Measurements from ENCODE around the gene MAGEF1.

Gene MAGEF1

DNA sequence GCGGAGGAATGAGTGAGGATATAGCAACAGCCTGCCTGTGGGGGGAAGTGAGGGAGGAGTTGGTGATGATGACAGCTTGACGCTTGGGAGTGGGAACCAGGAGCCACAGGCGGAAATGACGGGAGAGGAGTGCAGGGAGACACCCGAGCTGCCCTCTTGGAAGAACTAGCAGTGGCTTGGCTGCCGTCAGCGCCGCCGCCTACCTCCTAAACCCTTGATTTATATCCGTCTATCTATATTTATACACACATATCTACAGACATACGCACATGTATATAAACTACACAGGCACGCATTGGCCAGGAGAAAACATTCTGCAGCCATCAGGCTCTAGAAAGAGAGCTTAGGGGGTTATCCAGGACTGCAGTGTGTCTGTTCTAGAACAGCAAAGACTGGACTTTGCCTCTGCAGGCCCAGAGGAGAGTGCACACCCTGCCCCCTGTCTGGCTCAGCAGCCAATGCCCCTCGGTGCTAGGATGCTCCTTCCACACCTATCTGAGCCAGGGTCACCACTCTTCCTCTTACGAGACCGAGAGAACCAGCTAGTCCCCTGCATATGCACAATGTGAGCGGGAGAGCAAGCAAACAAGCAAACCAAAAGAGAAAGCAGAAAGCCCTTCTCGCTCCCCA lies 45.3 kb upstream of the MAGEF1 start:
- no peak for DNase-seq (ENCODE audit: extremely low spot score)
- POLR2A ChIA-PET = no interaction called here
- TF ChIP-seq, protein P1, sequence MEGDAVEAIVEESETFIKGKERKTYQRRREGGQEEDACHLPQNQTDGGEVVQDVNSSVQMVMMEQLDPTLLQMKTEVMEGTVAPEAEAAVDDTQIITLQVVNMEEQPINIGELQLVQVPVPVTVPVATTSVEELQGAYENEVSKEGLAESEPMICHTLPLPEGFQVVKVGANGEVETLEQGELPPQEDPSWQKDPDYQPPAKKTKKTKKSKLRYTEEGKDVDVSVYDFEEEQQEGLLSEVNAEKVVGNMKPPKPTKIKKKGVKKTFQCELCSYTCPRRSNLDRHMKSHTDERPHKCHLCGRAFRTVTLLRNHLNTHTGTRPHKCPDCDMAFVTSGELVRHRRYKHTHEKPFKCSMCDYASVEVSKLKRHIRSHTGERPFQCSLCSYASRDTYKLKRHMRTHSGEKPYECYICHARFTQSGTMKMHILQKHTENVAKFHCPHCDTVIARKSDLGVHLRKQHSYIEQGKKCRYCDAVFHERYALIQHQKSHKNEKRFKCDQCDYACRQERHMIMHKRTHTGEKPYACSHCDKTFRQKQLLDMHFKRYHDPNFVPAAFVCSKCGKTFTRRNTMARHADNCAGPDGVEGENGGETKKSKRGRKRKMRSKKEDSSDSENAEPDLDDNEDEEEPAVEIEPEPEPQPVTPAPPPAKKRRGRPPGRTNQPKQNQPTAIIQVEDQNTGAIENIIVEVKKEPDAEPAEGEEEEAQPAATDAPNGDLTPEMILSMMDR (IDR thresholded peaks at IDR 0.05; ENCODE audit: control extremely low read depth, extremely low read depth, low read depth, missing control alignments) = no peak
- CTCF ChIA-PET = interaction anchor here (1.5 to 3.2 kb wide), 2 partner anchors 8 to 20 kb away, joined by 4 to 12 read pairs; no protein-coding TSS in a partner anchor

DNA sequence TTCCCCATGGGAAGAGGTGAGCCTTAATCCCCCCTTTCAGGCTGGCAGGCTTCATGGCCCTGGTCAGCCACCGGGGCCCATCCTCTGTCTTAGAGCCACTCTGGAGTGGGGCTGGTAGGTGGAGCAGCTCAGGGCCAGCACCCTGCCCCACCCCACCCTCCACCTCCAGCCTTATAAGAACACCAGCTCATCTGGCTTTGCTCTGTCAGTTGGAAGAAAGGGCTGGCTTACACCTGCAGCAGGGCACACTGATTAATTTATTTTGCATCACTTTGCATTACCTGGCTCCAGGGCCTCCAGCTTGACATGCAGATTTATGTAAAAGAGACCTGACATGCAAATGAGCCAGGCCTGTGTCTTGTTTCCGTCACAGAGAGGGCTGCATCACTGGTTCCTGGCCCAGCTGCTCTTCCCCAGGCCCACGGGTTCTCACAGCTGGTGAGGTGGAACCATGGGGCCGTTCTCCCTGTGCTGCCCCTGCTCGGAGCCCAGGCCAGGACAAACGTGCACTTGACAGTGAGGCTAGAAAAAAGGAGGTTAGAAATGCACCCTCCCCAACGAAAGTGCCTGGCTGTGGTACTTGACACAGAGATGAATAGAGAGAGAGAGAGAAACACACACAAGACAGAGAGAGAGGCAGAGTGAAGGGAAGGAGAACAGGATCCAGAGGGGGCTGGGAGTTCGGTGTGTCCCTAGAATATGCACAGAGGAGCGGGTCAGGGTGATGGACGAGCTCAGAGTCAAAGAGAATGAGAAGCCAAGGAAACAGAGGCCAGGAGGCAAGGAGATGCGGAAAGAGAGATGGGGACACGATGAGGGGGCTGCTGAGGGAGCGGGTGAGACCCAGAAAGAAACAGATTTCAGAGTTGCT lies 44.5 kb upstream of the MAGEF1 start:
- CTCF ChIA-PET = interaction anchor here (1.6 to 3.2 kb wide), 4 partner anchors 13 to 243 kb away, joined by 3 to 12 read pairs (median 5); no protein-coding TSS in a partner anchor
- no peak for DNase-seq (ENCODE audit: extremely low spot score)
- TF ChIP-seq, protein P1 (IDR thresholded peaks at IDR 0.05; ENCODE audit: control extremely low read depth, extremely low read depth, low read depth, missing control alignments) = no peak
- POLR2A ChIA-PET = no interaction called here

DNA sequence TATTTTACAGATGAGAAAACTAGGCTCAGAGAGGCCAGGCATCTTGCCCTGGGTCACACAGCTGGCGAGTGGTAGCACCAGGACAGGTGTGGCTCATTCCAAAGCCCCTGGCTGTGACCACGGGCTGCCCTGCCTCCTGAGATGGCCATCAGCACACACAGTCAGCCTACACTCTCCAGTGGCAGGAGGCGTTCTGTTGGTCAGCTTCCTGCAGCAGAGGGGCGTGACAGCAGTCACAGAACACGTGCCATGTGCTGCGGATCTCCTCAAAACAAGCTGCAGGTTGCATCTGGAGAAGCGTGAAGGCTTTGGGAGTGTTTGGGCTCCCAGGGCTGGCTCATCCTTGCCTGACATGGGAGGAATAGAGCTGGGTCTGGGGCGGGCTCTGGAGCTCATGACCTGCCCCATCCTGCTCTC lies 43.5 kb upstream of the MAGEF1 start:
- no peak for DNase-seq (ENCODE audit: extremely low spot score)
- ChIA-PET POLR2A (no interaction called here), CTCF (interaction anchor here (0.8 to 3.2 kb wide), 6 partner anchors 10 to 242 kb away, joined by 3 to 12 read pairs (median 3); no protein-coding TSS in a partner anchor)
- TF ChIP-seq, protein P1 (IDR thresholded peaks at IDR 0.05; ENCODE audit: control extremely low read depth, extremely low read depth, low read depth, missing control alignments) = no peak

DNA sequence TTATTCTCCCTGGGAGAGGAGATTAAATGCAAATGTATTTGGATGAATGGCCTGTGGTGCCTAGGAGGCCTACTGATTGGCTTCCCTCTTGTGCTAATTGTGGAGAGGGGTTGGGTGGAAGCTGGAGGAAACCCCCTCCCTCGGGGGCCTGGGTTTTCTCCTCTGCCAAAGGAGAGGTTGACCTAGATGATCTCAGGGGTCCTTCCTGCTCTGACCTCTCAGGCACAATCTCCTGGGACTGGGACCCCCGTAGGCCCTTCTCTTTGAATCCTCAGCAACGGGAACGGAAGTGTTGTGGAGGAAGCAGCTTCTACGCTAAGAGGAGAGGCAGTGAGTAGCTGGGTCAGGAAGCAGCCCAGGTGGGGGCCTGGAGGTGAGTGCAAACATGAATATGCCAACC lies 40.5 kb upstream of the MAGEF1 start:
- CTCF ChIA-PET = interaction anchor here (0.9 to 1.7 kb wide), 2 partner anchors 9 to 26 kb away, joined by 3 to 5 read pairs; no protein-coding TSS in a partner anchor
- POLR2A ChIA-PET = no interaction called here
- DNase-seq (ENCODE audit: extremely low spot score) = no peak
- TF ChIP-seq, protein P1 (IDR thresholded peaks at IDR 0.05; ENCODE audit: control extremely low read depth, extremely low read depth, low read depth, missing control alignments) = no peak

DNA sequence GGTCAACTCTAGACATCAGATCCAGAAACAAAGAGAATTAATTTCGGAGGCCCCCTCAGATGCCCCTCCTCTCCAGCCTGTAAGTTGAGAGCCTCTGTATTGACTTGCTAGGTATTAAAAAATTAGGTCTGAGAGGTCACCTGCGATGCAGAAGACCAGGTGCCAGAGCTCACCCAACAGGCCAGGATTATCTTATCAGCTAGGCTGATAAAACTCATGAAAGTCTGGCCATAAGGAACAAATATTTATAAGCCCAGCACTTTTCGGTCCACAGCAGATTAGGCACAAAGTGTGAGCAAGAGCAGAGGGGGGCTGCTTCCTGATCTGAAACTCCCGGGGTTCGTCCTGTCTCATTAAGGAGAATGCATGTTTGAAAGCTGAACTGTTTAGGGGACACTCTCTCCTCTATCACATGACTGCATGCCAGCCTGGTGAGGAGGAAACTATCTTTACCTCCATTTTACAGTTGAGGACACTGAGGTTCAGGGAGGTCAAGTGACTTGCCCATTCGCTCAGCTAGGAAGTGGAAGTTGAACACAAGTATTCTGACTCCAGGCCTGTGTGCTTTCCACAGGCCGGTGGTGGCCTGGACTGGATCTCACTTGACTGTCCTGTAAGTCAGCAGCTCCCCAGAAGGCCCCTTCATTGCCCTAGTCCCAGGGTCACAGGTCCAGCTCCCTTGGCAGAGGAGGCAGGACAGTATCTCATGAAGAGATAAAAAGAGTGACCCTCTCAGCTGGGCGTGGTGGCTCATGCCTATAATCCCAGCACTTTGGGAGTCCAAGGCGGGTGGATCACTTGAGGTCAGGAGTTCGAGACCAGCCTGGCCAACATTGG lies 39.6 kb upstream of the MAGEF1 start:
- no peak for DNase-seq (ENCODE audit: extremely low spot score)
- CTCF ChIA-PET = interaction anchor here (0.9 to 1.7 kb wide), 3 partner anchors 8 to 25 kb away, joined by 3 to 5 read pairs (median 4); no protein-coding TSS in a partner anchor
- TF ChIP-seq, protein P1 (IDR thresholded peaks at IDR 0.05; ENCODE audit: control extremely low read depth, extremely low read depth, low read depth, missing control alignments) = no peak
- POLR2A ChIA-PET = no interaction called here
